IMR-90 (cell line): ENCODE results near the gene GNAI2. TPM values are rescaled to one million over a fixed set of nuclear protein-coding genes. Genes with fewer than 3 reads are reported as not detected.

Experiments
- ATAC-seq: fragments of 200-7000 bp; cut with Tn5 transposase; 2 replicates; pipeline ENCODE4 v1.9.1; 2020; ENCODE audit warnings: low read depth, mild to moderate bottlenecking, moderate library complexity
- BruUV-seq: library from RNA; stranded (reverse); fragments of 400-500 nt; replicated peaks from 2 replicates; lab custom pipeline; 2021; lab: Mats Ljungman, UMichigan
- CTCF ChIA-PET: fragments of 300-600 bp; formaldehyde crosslinking; extraction: SDS; loops from one replicate; lab custom pipeline; 2021; ENCODE audit warnings: antibody characterized with exemption; lab: Yijun Ruan, JAX
- POLR2A ChIA-PET: fragments of 300-600 bp; sonication (Branson Sonifier 250); formaldehyde crosslinking; loops from one replicate; lab custom pipeline; 2022; ENCODE audit warnings: antibody characterized with exemption; ENCODE audit not compliant: unreplicated experiment; lab: Charles Lee
- DNase-seq: peaks from one replicate; pipeline ENCODE4 v3.0.0; 2013
- H2AFZ ChIP-seq: replicated peaks from 2 replicates; pipeline ENCODE3; 2013; ENCODE audit warnings: low read length, mild to moderate bottlenecking; ENCODE audit not compliant: poor library complexity
- H2AK5ac ChIP-seq: 2 replicates; pipeline ENCODE4 v1.6.1; 2013; ENCODE audit warnings: low read depth, low read length, inconsistent platforms
- H2AK9ac ChIP-seq: replicated peaks from 2 replicates; pipeline ENCODE3; 2013; ENCODE audit warnings: mild to moderate bottlenecking, low read depth, low read length, moderate library complexity; ENCODE audit not compliant: poor library complexity
- H2BK120ac ChIP-seq: 2 replicates; pipeline ENCODE4 v1.6.1; 2013; ENCODE audit warnings: low read depth, low read length, inconsistent platforms
- H2BK15ac ChIP-seq: 3 replicates; pipeline ENCODE4 v1.6.1; 2013; ENCODE audit warnings: low read depth, low read length, inconsistent platforms
- H2BK20ac ChIP-seq: 2 replicates; pipeline ENCODE4 v1.6.1; 2013; ENCODE audit warnings: low read depth, mild to moderate bottlenecking, inconsistent platforms, low read length, moderate library complexity
- H2BK5ac ChIP-seq: 2 replicates; pipeline ENCODE4 v1.6.1; 2013; ENCODE audit warnings: mild to moderate bottlenecking, low read depth, low read length, inconsistent platforms; ENCODE audit not compliant: poor library complexity, severe bottlenecking
- H3K14ac ChIP-seq: replicated peaks from 2 replicates; pipeline ENCODE4 v1.6.1; 2013; ENCODE audit warnings: low read depth, low read length, inconsistent platforms
- H3K18ac ChIP-seq: 2 replicates; pipeline ENCODE4 v1.6.1; 2013; ENCODE audit warnings: low read depth, low read length, control low read depth
- H3K23ac ChIP-seq: 2 replicates; pipeline ENCODE4 v1.6.1; 2013; ENCODE audit warnings: low read depth, low read length, inconsistent platforms
- H3K27ac ChIP-seq: 2 replicates; pipeline ENCODE4 v1.5.1; 2013; ENCODE audit warnings: mild to moderate bottlenecking, control low read depth, low read length; ENCODE audit not compliant: insufficient read depth
- H3K27me3 ChIP-seq: 2 replicates; pipeline ENCODE4 v1.6.1; 2013; ENCODE audit warnings: low read length; ENCODE audit not compliant: control insufficient read depth, insufficient read depth
- H3K36me3 ChIP-seq: 2 replicates; pipeline ENCODE4 v1.6.1; 2013; ENCODE audit warnings: low read length, mixed read lengths; ENCODE audit not compliant: control insufficient read depth, insufficient read depth
- H3K4ac ChIP-seq: 2 replicates; pipeline ENCODE4 v1.6.1; 2013; ENCODE audit warnings: low read depth, low read length, inconsistent platforms
- H3K4me1 ChIP-seq: 2 replicates; pipeline ENCODE4 v1.6.1; 2013; ENCODE audit warnings: low read length, mixed read lengths; ENCODE audit not compliant: control insufficient read depth, insufficient read depth
- H3K4me2 ChIP-seq: 2 replicates; pipeline ENCODE4 v1.6.1; 2013; ENCODE audit warnings: low read depth, mild to moderate bottlenecking, control low read depth, low read length, moderate library complexity
- H3K4me3 ChIP-seq: 2 replicates; pipeline ENCODE4 v1.5.1; 2013; ENCODE audit warnings: low read depth, mild to moderate bottlenecking, control low read depth, low read length, moderate library complexity; ENCODE audit not compliant: insufficient read depth
- H3K56ac ChIP-seq: 2 replicates; pipeline ENCODE4 v1.6.1; 2013; ENCODE audit warnings: low read length, inconsistent platforms; ENCODE audit not compliant: insufficient read depth; ENCODE audit errors: extremely low read depth
- H3K79me1 ChIP-seq, 2 experiments: 2 replicates each; pipeline ENCODE4 v1.6.1; 2013; ENCODE audit warnings: low read length in 2 of 2, inconsistent platforms in 1 of 2, low read depth in 1 of 2
- H3K9ac ChIP-seq: 2 replicates; pipeline ENCODE4 v1.6.1; 2013; ENCODE audit warnings: low read depth, low read length, control low read depth
- H3K9me1 ChIP-seq: 2 replicates; pipeline ENCODE4 v1.6.1; 2013; ENCODE audit warnings: low read length, inconsistent platforms; ENCODE audit not compliant: insufficient read depth
- H3K9me3 ChIP-seq: 2 replicates; pipeline ENCODE4 v1.6.1; 2013; ENCODE audit warnings: low read length; ENCODE audit not compliant: control insufficient read depth, insufficient read depth
- H4K20me1 ChIP-seq: 2 replicates; pipeline ENCODE4 v1.6.1; 2013; ENCODE audit warnings: low read length, inconsistent platforms; ENCODE audit not compliant: insufficient read depth
- H4K5ac ChIP-seq: 2 replicates; pipeline ENCODE4 v1.6.1; 2013; ENCODE audit warnings: mild to moderate bottlenecking, low read depth, low read length, control low read depth
- H4K8ac ChIP-seq, 2 experiments: 2 replicates each; pipeline ENCODE4 v1.6.1; 2013; ENCODE audit warnings: low read depth in 2 of 2, low read length in 2 of 2, control low read depth in 1 of 2, inconsistent platforms in 1 of 2
- H4K91ac ChIP-seq: 2 replicates; pipeline ENCODE4 v1.6.1; 2013; ENCODE audit warnings: low read depth, low read length, inconsistent platforms; ENCODE audit not compliant: insufficient read depth
- CHD1 ChIP-seq: IDR thresholded peaks from 2 replicates; pipeline ENCODE4 v1.6.1; 2012; ENCODE audit warnings: low read depth, low read length, improper control_type of control experiment
- FOS ChIP-seq: fragments of 150-350 bp; IDR thresholded peaks from 2 replicates; pipeline ENCODE4 v1.6.1; 2016; ENCODE audit warnings: low read depth, low read length
- MAFK ChIP-seq: IDR thresholded peaks from 2 replicates; pipeline ENCODE4 v1.6.1; 2012; ENCODE audit warnings: low read depth, low read length, improper control_type of control experiment
- MAZ ChIP-seq: IDR thresholded peaks from 2 replicates; pipeline ENCODE4 v1.6.1; 2012; ENCODE audit warnings: low read depth, mild to moderate bottlenecking, low read length, improper control_type of control experiment, moderate library complexity, borderline replicate concordance
- POLR2A ChIP-seq: IDR thresholded peaks from 2 replicates; pipeline ENCODE4 v1.6.1; 2012; ENCODE audit warnings: mild to moderate bottlenecking, low read depth, low read length
- RCOR1 ChIP-seq: IDR thresholded peaks from 2 replicates; pipeline ENCODE4 v1.6.1; 2012; ENCODE audit warnings: mild to moderate bottlenecking, low read length, improper control_type of control experiment; ENCODE audit not compliant: insufficient replicate concordance
- SMC3 ChIP-seq: fragments of 150-350 bp; IDR thresholded peaks from 2 replicates; pipeline ENCODE4 v1.6.1; 2016; ENCODE audit warnings: low read depth, mild to moderate bottlenecking, antibody characterized with exemption, low read length, moderate library complexity
- WGBS, 2 experiments: methylation state at CpG; one replicate each; pipeline versions ENCODE4 v1.1.5 to v1.1.7; 2013; ENCODE audit warnings: missing lambda C conversion rate in 2 of 2; ENCODE audit not compliant: insufficient read length in 1 of 2; ENCODE audit errors: extremely low coverage in 2 of 2; 5-methylcytosine and 5-hydroxymethylcytosine counted together
- dilution Hi-C: fragments of 300-500 bp; cut with HindIII; formaldehyde crosslinking; loops from one replicate; pipeline ENCODE4 v1.14.3; 2018; ENCODE audit warnings: low sequenced_read_pairs; ENCODE audit not compliant: unreplicated experiment
- in situ Hi-C: fragments of 300-500 bp; cut with MboI; formaldehyde crosslinking; loops from 3 replicates; pipeline ENCODE4 v1.14.3; 2019; ENCODE audit warnings: low sequenced_read_pairs, inconsistent platforms, mixed read lengths
- intact Hi-C: fragments of 100-400 bp; cut with micrococcal nuclease; formaldehyde crosslinking; loops from 2 replicates; pipeline ENCODE4 v1.10.0; 2022
- polyA plus RNA-seq, 3 experiments: library from polyadenylated mRNA; depleted of rRNA; stranded (reverse); fragments of >200 nt; gene quantifications; 2 replicates each; pipeline ENCODE4 v1.2.3, GENCODE V29; 2012; ENCODE audit warnings: low replicate concordance in 1 of 3
- total RNA-seq: library from RNA; depleted of rRNA; stranded (reverse); fragments of >200 nt; gene quantifications from 2 replicates; pipeline ENCODE4 v1.2.3, GENCODE V29; 2012
- TF ChIP-seq, protein P1 (sequence below): fragments of 150-350 bp; IDR thresholded peaks from 2 replicates; pipeline ENCODE4 v1.6.1; 2016; ENCODE audit warnings: low read depth, mild to moderate bottlenecking, low read length, moderate library complexity, borderline replicate concordance

The GNAI2 gene
- total and polyA plus RNA-seq, 2 of the 4 experiments (the other 2 are of a cell fraction), result 867 to 1,079 TPM

DNA sequence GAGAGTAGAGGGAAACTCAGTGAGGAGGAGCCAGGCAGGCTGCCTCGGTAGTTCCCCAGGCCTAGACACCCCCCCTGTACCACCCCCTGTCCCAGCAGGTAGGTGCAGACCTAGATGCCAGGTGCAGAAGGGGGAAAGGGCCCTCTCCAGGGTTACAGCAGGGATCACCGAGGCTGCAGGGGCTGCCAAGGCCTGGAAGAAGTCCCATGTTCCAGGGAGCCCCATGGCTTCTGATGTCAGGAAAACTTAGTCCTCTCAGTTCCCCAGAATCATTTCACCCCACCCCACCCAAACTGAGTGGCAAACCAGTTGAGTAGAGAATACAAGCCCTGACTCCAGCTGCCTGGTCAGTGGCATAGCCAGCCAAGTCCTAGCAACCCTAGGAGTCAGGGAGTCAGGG, 25.5 kb downstream of the GNAI2 start:
- no peak overlapping the region for H3K56ac ChIP-seq
- POLR2A ChIA-PET, result no interaction called here
- H3K27me3 ChIP-seq, result no peaks in the 10 kb centered on the region
- no peak overlapping the region for H3K18ac ChIP-seq
- dilution Hi-C loops, result no loop called here
- peak overlapping the region; percentile 90; the same call in 1 of the 2 replicates for H3K27ac ChIP-seq
- H3K4me1 ChIP-seq, result peaks cover 42% of the 10 kb centered on the region
- H3K4ac ChIP-seq, result peak overlapping the region; percentile 93
- no peak overlapping the region for H2BK20ac ChIP-seq
- H2BK5ac ChIP-seq, result peak overlapping the region; percentile 32
- peaks cover 9% of the 10 kb centered on the region; the same call in 1 of the 2 replicates for H4K20me1 ChIP-seq
- no TSS peak for BruUV-seq
- H3K79me1 ChIP-seq, result peaks cover 14 to 62% of the 10 kb centered on the region in 2 experiments
- H2BK120ac ChIP-seq, result peak overlapping the region; percentile 26; the same call in 1 of the 2 replicates
- intact Hi-C loops, result loop anchor here (5.0 kb wide), 1 partner anchor 61 kb away; the partner anchor contains the start of gene HYAL2
- ATAC-seq (no peak), DNase-seq (no peak)
- H2BK15ac ChIP-seq, result no peak overlapping the region
- H3K9me1 ChIP-seq, result peaks cover 24% of the 10 kb centered on the region
- peak overlapping the region; percentile 76; the same call in 1 of the 2 replicates for H3K9ac ChIP-seq
- peaks cover 18% of the 10 kb centered on the region for H3K36me3 ChIP-seq
- WGBS, 2 experiments, result no CpG with 5 or more reads among the region's 2 CpGs
- no peak overlapping the region for H2AFZ ChIP-seq
- in situ Hi-C loops, result no loop called here
- CTCF ChIA-PET, result no interaction called here
- H3K4me3 ChIP-seq, result no peak overlapping the region
- 0 out of 2 replicates have a peak overlapping the region, but pooled peaks have one; percentile 10 for H3K14ac ChIP-seq
- no peak overlapping the region for H3K4me2 ChIP-seq
- H3K23ac ChIP-seq, result peak overlapping the region; percentile 97; the same call in 1 of the 2 replicates
- TF ChIP-seq MAZ (no peak), MAFK (no peak), SMC3 (no peak), FOS (no peak), POLR2A (no peak), CHD1 (no peak), RCOR1 (no peak)
- TF ChIP-seq, protein P1, sequence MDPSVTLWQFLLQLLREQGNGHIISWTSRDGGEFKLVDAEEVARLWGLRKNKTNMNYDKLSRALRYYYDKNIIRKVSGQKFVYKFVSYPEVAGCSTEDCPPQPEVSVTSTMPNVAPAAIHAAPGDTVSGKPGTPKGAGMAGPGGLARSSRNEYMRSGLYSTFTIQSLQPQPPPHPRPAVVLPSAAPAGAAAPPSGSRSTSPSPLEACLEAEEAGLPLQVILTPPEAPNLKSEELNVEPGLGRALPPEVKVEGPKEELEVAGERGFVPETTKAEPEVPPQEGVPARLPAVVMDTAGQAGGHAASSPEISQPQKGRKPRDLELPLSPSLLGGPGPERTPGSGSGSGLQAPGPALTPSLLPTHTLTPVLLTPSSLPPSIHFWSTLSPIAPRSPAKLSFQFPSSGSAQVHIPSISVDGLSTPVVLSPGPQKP, result no peak
- H4K91ac ChIP-seq, result peak overlapping the region; percentile 97
- H4K5ac ChIP-seq, result 0 out of 2 replicates have a peak overlapping the region, but pooled peaks have one; percentile 28
- H4K8ac ChIP-seq, result peak overlapping the region in 1 of 2 experiments; percentile 92; a peak in 2 of 4 replicates
- H3K9me3 ChIP-seq, result no peaks in the 10 kb centered on the region
- peak overlapping the region; percentile 70 for H2AK5ac ChIP-seq
- peak overlapping the region; percentile 17 for H2AK9ac ChIP-seq
